ENCODE results near the gene TBC1D22A. TPM values are rescaled to one million over a fixed set of nuclear protein-coding genes. Genes with fewer than 3 reads are reported as not detected.

Gene TBC1D22A
- total RNA-seq, 1 donor from 2014 or later = 10.6 TPM

DNA sequence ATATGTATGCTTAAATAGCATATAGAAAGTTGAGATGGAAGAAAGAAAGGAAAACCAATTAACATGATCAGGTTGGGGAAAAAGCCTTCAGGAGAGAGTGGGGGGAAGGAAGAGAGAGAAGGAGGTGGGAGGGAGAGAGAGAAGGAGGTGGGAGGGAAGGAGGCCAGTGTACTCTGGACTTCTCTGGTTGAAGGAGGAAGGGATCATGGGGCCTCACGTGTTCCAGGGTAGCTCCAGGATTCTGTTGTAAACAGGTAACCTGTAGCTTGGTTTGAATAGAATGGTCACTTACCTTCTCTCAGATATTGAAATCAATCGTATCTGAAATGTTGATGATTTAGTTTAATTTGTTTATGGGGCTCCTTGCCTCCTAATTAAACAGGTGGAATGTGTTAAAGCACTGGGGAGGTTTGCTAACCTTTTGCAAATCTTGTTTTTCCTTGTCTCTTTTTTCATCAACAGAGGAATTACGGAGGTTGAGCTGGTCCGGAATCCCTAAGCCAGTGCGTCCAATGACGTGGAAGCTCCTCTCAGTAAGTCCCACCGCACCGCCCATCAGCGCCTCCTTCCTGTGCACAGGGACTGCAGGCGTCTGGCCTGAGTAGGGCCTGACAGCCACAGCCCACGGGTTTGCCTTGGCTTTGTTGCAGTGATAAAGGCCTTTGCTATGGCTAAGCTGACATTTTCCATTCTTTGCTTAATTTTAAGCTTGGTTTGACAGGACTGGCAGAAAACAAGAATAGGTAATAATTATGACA, 115.9 kb downstream of the TBC1D22A start:
- no peak overlapping the region for H2AFZ ChIP-seq (replicated peaks)
- Mint-ChIP-seq H3K36me3 (peaks cover 5% of the 10 kb centered on the region), H3K27me3 (ENCODE audit: insufficient read depth, low read depth) (peaks cover 2% of the 10 kb centered on the region), H3K4me3 (no peak overlapping the region), H3K4me1 (no peaks in the 10 kb centered on the region), H3K9me3 (peaks cover 7% of the 10 kb centered on the region), H3K27ac (no peak overlapping the region)
- no peak overlapping the region for H3K9ac ChIP-seq
- no peaks in the 10 kb centered on the region for H3K36me3 ChIP-seq
- H4K20me1 ChIP-seq (ENCODE audit: low read depth) = peaks cover 5% of the 10 kb centered on the region
- H3K27me3 ChIP-seq = no peaks in the 10 kb centered on the region
- peak; percentile 57 for DNase-seq (ENCODE audit: low spot score)
- no peaks in the 10 kb centered on the region for H3K79me2 ChIP-seq (ENCODE audit: low read depth)
- no peaks in the 10 kb centered on the region for H3K9me3 ChIP-seq (ENCODE audit: low read depth)
- H3K27ac ChIP-seq = no peak overlapping the region
- H3K4me2 ChIP-seq = no peak overlapping the region
- H3K4me3 ChIP-seq = no peak overlapping the region
- H3F3A ChIP-seq (ENCODE audit: low read depth) = peaks cover 3% of the 10 kb centered on the region
- H3K4me1 ChIP-seq = no peaks in the 10 kb centered on the region
- TF ChIP-seq, protein P1, sequence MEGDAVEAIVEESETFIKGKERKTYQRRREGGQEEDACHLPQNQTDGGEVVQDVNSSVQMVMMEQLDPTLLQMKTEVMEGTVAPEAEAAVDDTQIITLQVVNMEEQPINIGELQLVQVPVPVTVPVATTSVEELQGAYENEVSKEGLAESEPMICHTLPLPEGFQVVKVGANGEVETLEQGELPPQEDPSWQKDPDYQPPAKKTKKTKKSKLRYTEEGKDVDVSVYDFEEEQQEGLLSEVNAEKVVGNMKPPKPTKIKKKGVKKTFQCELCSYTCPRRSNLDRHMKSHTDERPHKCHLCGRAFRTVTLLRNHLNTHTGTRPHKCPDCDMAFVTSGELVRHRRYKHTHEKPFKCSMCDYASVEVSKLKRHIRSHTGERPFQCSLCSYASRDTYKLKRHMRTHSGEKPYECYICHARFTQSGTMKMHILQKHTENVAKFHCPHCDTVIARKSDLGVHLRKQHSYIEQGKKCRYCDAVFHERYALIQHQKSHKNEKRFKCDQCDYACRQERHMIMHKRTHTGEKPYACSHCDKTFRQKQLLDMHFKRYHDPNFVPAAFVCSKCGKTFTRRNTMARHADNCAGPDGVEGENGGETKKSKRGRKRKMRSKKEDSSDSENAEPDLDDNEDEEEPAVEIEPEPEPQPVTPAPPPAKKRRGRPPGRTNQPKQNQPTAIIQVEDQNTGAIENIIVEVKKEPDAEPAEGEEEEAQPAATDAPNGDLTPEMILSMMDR (IDR thresholded peaks at IDR 0.05) = no peak
- TF ChIP-seq EZH2 (IDR thresholded peaks at IDR 0.05) (no peak), EZH2phosphoT487 (IDR thresholded peaks at IDR 0.05) (no peak)

DNA sequence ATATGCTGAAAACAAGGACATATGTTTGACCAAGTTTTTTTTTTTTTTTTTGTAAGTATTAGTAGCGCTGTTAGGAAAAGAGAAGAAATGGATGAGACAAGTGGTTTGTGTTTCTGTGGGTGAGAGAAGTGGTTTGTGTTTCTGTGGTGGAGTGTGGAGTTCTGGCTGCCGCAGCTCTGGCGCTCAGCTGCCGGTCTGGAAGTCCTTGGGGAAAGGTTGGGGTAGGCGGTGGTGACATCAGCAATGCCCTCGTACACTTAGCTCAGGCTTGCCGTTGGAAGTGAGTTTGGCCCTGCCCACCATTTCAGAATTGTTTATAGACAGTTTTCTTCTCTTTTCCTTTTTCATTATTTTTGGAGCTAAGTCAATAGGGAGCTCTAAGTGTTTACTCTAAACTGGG, 116.6 kb downstream of the TBC1D22A start:
- H3K27ac ChIP-seq = no peak overlapping the region
- no peaks in the 10 kb centered on the region for H3K9me3 ChIP-seq (ENCODE audit: low read depth)
- Mint-ChIP-seq H3K27ac (peak overlapping the region; percentile 4), H3K36me3 (peaks cover 2% of the 10 kb centered on the region), H3K27me3 (ENCODE audit: insufficient read depth, low read depth) (peaks cover 2% of the 10 kb centered on the region), H3K4me3 (no peak overlapping the region), H3K4me1 (peaks cover 5% of the 10 kb centered on the region), H3K9me3 (peaks cover 2% of the 10 kb centered on the region)
- peaks cover 5% of the 10 kb centered on the region for H4K20me1 ChIP-seq (ENCODE audit: low read depth)
- H3K4me3 ChIP-seq = no peak overlapping the region
- peaks cover 3% of the 10 kb centered on the region for H3F3A ChIP-seq (ENCODE audit: low read depth)
- DNase-seq (ENCODE audit: low spot score) = no peak
- H3K4me1 ChIP-seq = no peaks in the 10 kb centered on the region
- no peak overlapping the region for H3K9ac ChIP-seq
- no peak overlapping the region for H3K4me2 ChIP-seq
- no peaks in the 10 kb centered on the region for H3K79me2 ChIP-seq (ENCODE audit: low read depth)
- no peak overlapping the region for H2AFZ ChIP-seq (replicated peaks)
- TF ChIP-seq EZH2phosphoT487 (IDR thresholded peaks at IDR 0.05) = no peak
- H3K36me3 ChIP-seq = no peaks in the 10 kb centered on the region
- H3K27me3 ChIP-seq = no peaks in the 10 kb centered on the region

DNA sequence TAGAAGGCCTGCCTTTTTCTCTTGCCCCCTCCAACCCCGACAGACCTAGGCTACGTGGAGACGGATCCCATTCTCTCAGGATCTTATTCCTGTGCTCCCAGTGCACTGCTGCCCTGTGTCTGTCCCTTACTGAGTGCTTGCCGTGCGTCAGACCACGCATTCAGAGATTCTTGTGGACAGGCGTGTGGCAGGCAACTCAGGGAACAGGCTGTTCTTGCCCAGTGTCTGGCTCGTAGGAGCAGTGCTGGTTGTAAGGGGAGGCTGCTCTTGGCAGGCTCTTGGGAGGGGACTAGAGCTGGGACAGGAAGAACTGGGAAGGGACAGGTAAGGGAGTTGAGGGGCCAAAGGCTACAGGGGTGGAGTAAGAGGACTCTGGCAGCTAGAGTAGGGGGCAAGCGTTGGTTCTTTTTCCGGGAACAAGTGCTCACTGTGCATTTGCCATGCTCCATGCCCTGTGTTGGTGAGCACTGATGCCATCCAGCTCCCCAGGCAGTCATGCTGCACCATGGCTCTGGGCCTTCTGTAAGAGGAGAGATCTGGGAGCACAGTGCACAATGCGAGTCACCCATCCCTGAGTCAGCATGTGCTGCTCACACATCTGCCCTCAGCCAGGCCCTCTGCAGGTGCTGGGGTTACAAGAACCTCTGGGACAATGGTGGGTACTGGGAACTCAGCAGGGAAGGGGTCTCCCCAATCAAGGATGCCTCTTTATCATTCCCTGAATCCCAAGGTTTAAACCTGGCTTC, 119.1 kb downstream of the TBC1D22A start:
- Histone ChIP-seq H3K27me3 (no peaks in the 10 kb centered on the region), H2AFZ (replicated peaks) (no peak overlapping the region), H3K79me2 (ENCODE audit: low read depth) (no peaks in the 10 kb centered on the region), H3K4me1 (no peaks in the 10 kb centered on the region), H3K4me2 (no peak overlapping the region), H3F3A (ENCODE audit: low read depth) (peaks cover 3% of the 10 kb centered on the region), H4K20me1 (ENCODE audit: low read depth) (peaks cover 5% of the 10 kb centered on the region), H3K9ac (no peak overlapping the region), H3K9me3 (ENCODE audit: low read depth) (no peaks in the 10 kb centered on the region), H3K4me3 (no peak overlapping the region), H3K27ac (no peak overlapping the region), H3K36me3 (no peaks in the 10 kb centered on the region)
- Mint-ChIP-seq H3K4me1 (peaks cover 11% of the 10 kb centered on the region), H3K4me3 (no peak overlapping the region), H3K27me3 (ENCODE audit: insufficient read depth, low read depth) (peaks cover 5% of the 10 kb centered on the region), H3K36me3 (peaks cover 2% of the 10 kb centered on the region), H3K27ac (no peak overlapping the region), H3K9me3 (no peaks in the 10 kb centered on the region)
- TF ChIP-seq, protein P1 (IDR thresholded peaks at IDR 0.05) = no peak
- TF ChIP-seq EZH2 (IDR thresholded peaks at IDR 0.05) (no peak), EZH2phosphoT487 (IDR thresholded peaks at IDR 0.05) (no peak)
- DNase-seq (ENCODE audit: low spot score) = no peak

Data from neural progenitor cell (in vitro differentiated cells).